H1 (cell line): Measurements from ENCODE around the gene BCAS3. TPM values are rescaled to one million over a fixed set of nuclear protein-coding genes. Genes with fewer than 3 reads are reported as not detected.

ENCODE experiments used
- CTCF ChIA-PET: fragments of 300-600 bp; sonication (Branson Sonifier 250); formaldehyde crosslinking; loops from one replicate; lab custom pipeline; 2021; ENCODE audit not compliant: partially characterized antibody; lab: Charles Lee
- POLR2A ChIA-PET: fragments of 300-600 bp; sonication (Branson Sonifier 250); formaldehyde crosslinking; loops from one replicate; lab custom pipeline; 2021; ENCODE audit warnings: inconsistent platforms; ENCODE audit not compliant: partially characterized antibody; lab: Charles Lee
- DNase-seq, 2 experiments: peaks; one replicate each; pipeline versions ENCODE4 v3.0.0 to v3.0.0-alpha.2; 2010 to 2022; ENCODE audit warnings: low spot score in 2 of 2, low read depth in 1 of 2, mixed read lengths in 1 of 2
- FAIRE-seq: peaks from 2 replicates; lab custom pipeline; 2011; peaks lifted over from hg19 to GRCh38; lab: Jason Lieb, UNC
- H2AFZ ChIP-seq: 2 replicates; pipeline ENCODE4 v1.8.1; 2012; ENCODE audit warnings: low read length, inconsistent platforms
- H2AK5ac ChIP-seq: 2 replicates; pipeline ENCODE4 v1.6.1; 2013; ENCODE audit warnings: low read depth, low read length
- H2BK120ac ChIP-seq: replicated peaks from 2 replicates; pipeline ENCODE3; 2013; ENCODE audit warnings: low read depth, low read length, inconsistent platforms
- H2BK12ac ChIP-seq: 2 replicates; pipeline ENCODE4 v1.6.1; 2013; ENCODE audit warnings: low read depth, low read length
- H2BK15ac ChIP-seq: 2 replicates; pipeline ENCODE4 v1.6.1; 2013; ENCODE audit warnings: low read length
- H2BK20ac ChIP-seq: 2 replicates; pipeline ENCODE4 v1.6.1; 2013; ENCODE audit warnings: low read length
- H2BK5ac ChIP-seq: 2 replicates; pipeline ENCODE4 v1.6.1; 2013; ENCODE audit warnings: low read depth, low read length
- H3K14ac ChIP-seq: 2 replicates; pipeline ENCODE4 v1.6.1; 2013; ENCODE audit warnings: inconsistent platforms; ENCODE audit not compliant: insufficient read length
- H3K18ac ChIP-seq: 2 replicates; pipeline ENCODE4 v1.6.1; 2013; ENCODE audit warnings: low read length; ENCODE audit errors: extremely low read depth
- H3K23ac ChIP-seq: 2 replicates; pipeline ENCODE4 v1.6.1; 2013; ENCODE audit warnings: inconsistent platforms; ENCODE audit not compliant: insufficient read length
- H3K23me2 ChIP-seq: 2 replicates; pipeline ENCODE4 v1.6.1; 2013; ENCODE audit warnings: low read depth, low read length
- H3K27ac ChIP-seq: 2 replicates; pipeline ENCODE4 v1.6.1; 2011; ENCODE audit warnings: low read depth, low read length, inconsistent platforms
- H3K27me3 ChIP-seq, 4 experiments: replicated peaks in 1 of 4; 1 replicate in 1 of 4; 2 replicates in 3 of 4; pipeline versions ENCODE4 v1.6.1 to v1.8.1; 2011 to 2013; ENCODE audit warnings: low read length in 3 of 4, mild to moderate bottlenecking in 3 of 4, inconsistent platforms in 2 of 4, mixed read lengths in 2 of 4, moderate library complexity in 1 of 4; ENCODE audit not compliant: control insufficient read depth in 3 of 4, insufficient read depth in 3 of 4; ENCODE audit errors: extremely low read depth in 1 of 4
- H3K36me3 ChIP-seq, 4 experiments: 2 replicates each; pipeline versions ENCODE4 v1.6.1 to v1.8.1; 2011 to 2013; ENCODE audit warnings: mild to moderate bottlenecking in 4 of 4, low read length in 3 of 4, moderate library complexity in 2 of 4, control low read depth in 1 of 4, inconsistent platforms in 1 of 4; ENCODE audit not compliant: insufficient read depth in 4 of 4, control insufficient read depth in 2 of 4
- H3K4ac ChIP-seq: replicated peaks from 2 replicates; pipeline ENCODE3; 2013; ENCODE audit warnings: low read length, low read depth, mixed read lengths, inconsistent platforms; ENCODE audit not compliant: insufficient read length
- H3K4me1 ChIP-seq, 4 experiments: replicated peaks in 1 of 4; 1 replicate in 1 of 4; 2 replicates in 3 of 4; pipeline versions ENCODE4 v1.6.1 to v1.8.1; 2011 to 2013; ENCODE audit warnings: low read length in 3 of 4, inconsistent platforms in 2 of 4, mixed read lengths in 1 of 4; ENCODE audit not compliant: insufficient read depth in 4 of 4, control insufficient read depth in 3 of 4
- H3K4me2 ChIP-seq, 2 experiments: 2 replicates each; pipeline versions ENCODE4 v1.6.1 to v1.8.1; 2011 to 2013; ENCODE audit warnings: low read depth in 2 of 2, low read length in 2 of 2, control low read depth in 1 of 2, inconsistent platforms in 1 of 2, mild to moderate bottlenecking in 1 of 2; ENCODE audit not compliant: insufficient read depth in 1 of 2
- H3K4me3 ChIP-seq, 4 experiments: fragments of 200-600, 300-600 bp in 1 of 4; sonication (generic), shearing (Covaris generic), sonication (Bioruptor Twin) in 1 of 4; 2 replicates each; pipeline versions ENCODE4 v1.5.1 to v1.8.1; 2011 to 2016; ENCODE audit warnings: low read length in 4 of 4, low read depth in 3 of 4, control low read depth in 2 of 4, inconsistent platforms in 2 of 4, mild to moderate bottlenecking in 2 of 4, mixed read lengths in 1 of 4, moderate library complexity in 1 of 4; ENCODE audit not compliant: insufficient read depth in 2 of 4; ENCODE audit errors: extremely low read depth in 1 of 4
- H3K56ac ChIP-seq: replicated peaks from 2 replicates; pipeline ENCODE3; 2013; ENCODE audit warnings: low read depth, mild to moderate bottlenecking, mixed read lengths, low read length, inconsistent platforms; ENCODE audit not compliant: insufficient read length
- H3K79me1 ChIP-seq: 2 replicates; pipeline ENCODE4 v1.6.1; 2013; ENCODE audit warnings: low read depth, low read length, control low read depth
- H3K79me2 ChIP-seq, 2 experiments: 2 replicates each; pipeline versions ENCODE4 v1.6.1 to v1.8.1; 2012 to 2013; ENCODE audit warnings: low read length in 2 of 2, mild to moderate bottlenecking in 2 of 2, inconsistent platforms in 1 of 2; ENCODE audit not compliant: insufficient read depth in 2 of 2, control insufficient read depth in 1 of 2
- H3K9ac ChIP-seq, 4 experiments: replicated peaks in 1 of 4; 1 replicate in 1 of 4; 2 replicates in 3 of 4; pipeline versions ENCODE4 v1.6.1 to v1.8.1; 2011 to 2013; ENCODE audit warnings: low read depth in 3 of 4, low read length in 3 of 4, control low read depth in 2 of 4, mild to moderate bottlenecking in 2 of 4, moderate library complexity in 2 of 4, inconsistent platforms in 1 of 4; ENCODE audit errors: extremely low read depth in 1 of 4
- H3K9me3 ChIP-seq, 2 experiments: 2 replicates each; pipeline versions ENCODE4 v1.6.1 to v1.8.1; 2012 to 2013; ENCODE audit warnings: mild to moderate bottlenecking in 2 of 2, moderate library complexity in 2 of 2, control low read depth in 1 of 2, inconsistent platforms in 1 of 2, low read depth in 1 of 2, low read length in 1 of 2, mixed read lengths in 1 of 2; ENCODE audit not compliant: insufficient read depth in 2 of 2
- H4K20me1 ChIP-seq, 2 experiments: replicated peaks in 1 of 2; 2 replicates each; pipeline versions ENCODE3 to v1.8.1; 2011 to 2013; ENCODE audit warnings: inconsistent platforms in 2 of 2, low read length in 2 of 2, mild to moderate bottlenecking in 1 of 2; ENCODE audit not compliant: insufficient read depth in 2 of 2, control insufficient read depth in 1 of 2
- H4K5ac ChIP-seq: 2 replicates; pipeline ENCODE4 v1.6.1; 2013; ENCODE audit warnings: low read length, low read depth, mixed read lengths, inconsistent platforms; ENCODE audit not compliant: insufficient read length
- H4K8ac ChIP-seq: 2 replicates; pipeline ENCODE4 v1.8.0; 2013; ENCODE audit warnings: mild to moderate bottlenecking, moderate library complexity, low read length, inconsistent platforms; ENCODE audit not compliant: insufficient read depth; ENCODE audit errors: extremely low read depth
- H4K91ac ChIP-seq: replicated peaks from 2 replicates; pipeline ENCODE3; 2013; ENCODE audit warnings: low read length, mixed read lengths, inconsistent platforms; ENCODE audit not compliant: insufficient read length
- BCL11A ChIP-seq, 2 experiments: IDR thresholded peaks; one replicate each; pipeline ENCODE4 v1.6.1; 2011; ENCODE audit warnings: low read depth in 2 of 2, low read length in 2 of 2, mild to moderate bottlenecking in 2 of 2
- RXRA ChIP-seq: IDR thresholded peaks from 2 replicates; pipeline ENCODE4 v1.6.1; 2011; ENCODE audit warnings: low read depth, mild to moderate bottlenecking, low read length, moderate library complexity; ENCODE audit not compliant: insufficient read depth
- SUZ12 ChIP-seq: fragments of 200-600 bp; sonication (generic); IDR thresholded peaks from 2 replicates; pipeline ENCODE4 v1.6.1; 2012; ENCODE audit warnings: mild to moderate bottlenecking, inconsistent platforms, low read length, moderate library complexity, mixed read lengths
- WGBS, 2 experiments: shearing (Covaris generic) in 1 of 2; methylation state at CpG; one replicate each; pipeline versions ENCODE4 v1.1.6 to v1.1.7; 2013 to 2015; ENCODE audit warnings: low lambda C conversion rate in 2 of 2, mixed read lengths in 2 of 2, inconsistent platforms in 1 of 2, low coverage in 1 of 2, missing lambda C conversion rate in 1 of 2; ENCODE audit not compliant: insufficient replicate concordance in 2 of 2, insufficient coverage in 1 of 2, insufficient read length in 1 of 2; ENCODE audit errors: extremely low coverage in 1 of 2, missing lambda C conversion rate in 1 of 2; 5-methylcytosine and 5-hydroxymethylcytosine counted together
- polyA plus RNA-seq, 7 experiments: library from polyadenylated mRNA; depleted of rRNA in 3 of 7; stranded (reverse) in 5 of 7; unstranded in 2 of 7; fragments of >200 nt in 5 of 7; fragments of 200-250 nt in 2 of 7; gene quantifications; 1 replicate in 5 of 7; 2 replicates in 1 of 7; 4 replicates in 1 of 7; pipeline versions ENCODE4 v1.2.1 to v1.2.3, GENCODE V29; 2011 to 2013; ENCODE audit warnings: missing spikeins in 2 of 7, mixed read lengths in 2 of 7
- total RNA-seq: library from RNA; stranded (reverse); fragmentation: NEBNext Ultra II Directional; extraction: Animal tissue kit (Norgen Biotek cat#: 25700); gene quantifications from 2 replicates; pipeline ENCODE4 v1.2.1, GENCODE V29; 2021

Gene BCAS3
- total and polyA plus RNA-seq, 2 of the 8 experiments (the other 6 are each of a cell fraction or from before 2014, with no cell fraction given) = 9.9 to 13.3 TPM

DNA sequence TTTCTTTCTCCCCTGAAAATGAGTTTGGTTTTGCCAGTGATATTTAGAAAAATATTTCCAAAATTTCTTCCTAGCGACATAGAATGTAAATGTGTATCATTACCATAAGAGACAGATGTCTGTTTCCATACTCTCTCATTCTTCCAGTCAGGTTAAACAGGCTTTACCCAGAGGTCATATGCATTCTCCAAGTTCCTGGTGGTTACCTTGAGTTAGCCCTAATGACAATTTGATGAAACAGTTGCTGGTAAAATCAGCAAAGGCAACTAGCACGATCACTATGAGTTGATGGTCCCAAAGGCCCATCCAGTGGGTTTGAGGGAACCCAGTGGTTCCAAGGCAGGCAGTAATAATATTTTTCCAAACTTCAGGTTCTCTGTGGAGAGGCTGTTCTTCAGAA, 618.4 kb downstream of the BCAS3 start:
- no peak overlapping the region for H3K4me3 ChIP-seq
- no peak overlapping the region for H4K91ac ChIP-seq
- no peak overlapping the region for H2AFZ ChIP-seq
- peak in 1 of 2 experiments; percentile 2 for DNase-seq
- CTCF ChIA-PET = no interaction called here
- POLR2A ChIA-PET = no interaction called here
- H3K36me3 ChIP-seq = no peaks in the 10 kb centered on the region
- no peaks in the 10 kb centered on the region for H3K79me2 ChIP-seq
- H2AK5ac ChIP-seq = no peak overlapping the region
- H4K5ac ChIP-seq = no peak overlapping the region
- no peak overlapping the region for H4K8ac ChIP-seq
- H3K9ac ChIP-seq = no peak overlapping the region
- H3K27ac ChIP-seq = no peak overlapping the region
- no peaks in the 10 kb centered on the region for H3K27me3 ChIP-seq
- no peaks in the 10 kb centered on the region; the same call in 1 of the 2 replicates for H3K23me2 ChIP-seq
- H2BK20ac ChIP-seq = no peak overlapping the region
- H4K20me1 ChIP-seq = no peaks in the 10 kb centered on the region
- no peak overlapping the region for H3K4me2 ChIP-seq
- H3K79me1 ChIP-seq = no peaks in the 10 kb centered on the region
- no peak overlapping the region for H2BK120ac ChIP-seq
- H3K23ac ChIP-seq = no peak overlapping the region
- TF ChIP-seq RXRA (no peak), SUZ12 (no peak), BCL11A (IDR thresholded peaks at IDR 0.05; ENCODE audit: low read depth in 2 of 2, low read length in 2 of 2) (no peak)
- TF ChIP-seq, all 59 proteins: peak for 0
- FAIRE-seq = no peak
- Histone ChIP-seq H2BK12ac (no peak overlapping the region), H2BK5ac (no peak overlapping the region), H3K4ac (no peak overlapping the region), H3K56ac (no peak overlapping the region), H2BK15ac (no peak overlapping the region), H3K14ac (no peak overlapping the region), H3K9me3 (no peaks in the 10 kb centered on the region), H3K4me1 (no peaks in the 10 kb centered on the region), H3K18ac (no peak overlapping the region)
- 97% methylated on average over 2 of the region's 2 CpGs; no CpG with 5 or more reads in 1 of the 2 experiments for WGBS, 2 experiments
